HepG2 (cell line): ENCODE data around the gene STK11. TPM values are rescaled to one million over a fixed set of nuclear protein-coding genes. Genes with fewer than 3 reads are reported as not detected.
A peak's percentile ranks its signal among the peaks of the same experiment; 100 is the strongest.

Experiments used
- ATM ChIP-seq: fragments of 450-650 bp; IDR thresholded peaks from 2 replicates; pipeline ENCODE4 v1.7.1; 2017; ENCODE audit warnings: mild to moderate bottlenecking, borderline replicate concordance
- CBFB ChIP-seq: sonication (generic); formaldehyde crosslinking; IDR thresholded peaks from 2 replicates; pipeline ENCODE4 v1.4.0; 2020; ENCODE audit warnings: missing genetic modification reagents
- ETV5 ChIP-seq: IDR thresholded peaks from 2 replicates; pipeline ENCODE4 v1.6.1; 2018; ENCODE audit warnings: missing biosample characterization, missing genetic modification reagents, inconsistent platforms, borderline replicate concordance
- SAP130 ChIP-seq: IDR thresholded peaks from 2 replicates; pipeline ENCODE4 v1.6.1; 2016; ENCODE audit warnings: low read depth
- TBP ChIP-seq: sonication (generic); formaldehyde crosslinking; IDR thresholded peaks from 2 replicates; pipeline ENCODE4 v1.5.0; 2020; ENCODE audit warnings: missing genetic modification reagents
- THAP11 ChIP-seq: IDR thresholded peaks from 2 replicates; pipeline ENCODE4 v1.6.1; 2016; ENCODE audit warnings: missing biosample characterization, missing genetic modification reagents
- ZNF331 ChIP-seq: sonication (generic); formaldehyde crosslinking; IDR thresholded peaks from 2 replicates; pipeline ENCODE4 v1.4.0; 2020; ENCODE audit warnings: missing genetic modification reagents
- ZNF629 ChIP-seq: sonication (generic); formaldehyde crosslinking; conservative IDR thresholded peaks from 2 replicates; pipeline ENCODE4 v1.5.0; 2020; ENCODE audit warnings: missing genetic modification reagents
- ZNF7 ChIP-seq: IDR thresholded peaks from 2 replicates; pipeline ENCODE4 v1.6.1; 2016; ENCODE audit warnings: missing biosample characterization, missing genetic modification reagents
- polyA plus RNA-seq, 8 experiments: library from polyadenylated mRNA; depleted of rRNA in 3 of 8; stranded (reverse) in 7 of 8; unstranded in 1 of 8; fragments of >200 nt; fragmentation: Illumina TruSeq in 4 of 8; extraction: Trizol in 4 of 8; gene quantifications; 2 replicates each; pipeline versions ENCODE4 v1.2.1 to v1.2.3, GENCODE V29; 2011 to 2016; ENCODE audit warnings: low read depth in 4 of 8, missing spikeins in 1 of 8, mixed read lengths in 1 of 8; ENCODE audit not compliant: insufficient read depth in 1 of 8
- total RNA-seq, 5 experiments: library from RNA; depleted of rRNA; stranded (reverse); fragments of >200 nt; fragmentation: Illumina TruSeq; extraction: Trizol; gene quantifications; 2 replicates each; pipeline ENCODE4 v1.2.3, GENCODE V29; 2016; ENCODE audit warnings: low read depth in 1 of 5
- TF ChIP-seq, protein P1 (sequence below): sonication (generic); formaldehyde crosslinking; IDR thresholded peaks from 2 replicates; pipeline ENCODE4 v1.8.1; 2022; ENCODE audit warnings: low read depth, mild to moderate bottlenecking, missing genetic modification reagents
- TF ChIP-seq, protein P2 (sequence below): sonication (generic); formaldehyde crosslinking; IDR thresholded peaks from 2 replicates; pipeline ENCODE4 v1.4.0; 2020; ENCODE audit warnings: mild to moderate bottlenecking, missing genetic modification reagents, borderline replicate concordance
- TF ChIP-seq, protein P3 (sequence below): sonication (generic); formaldehyde crosslinking; IDR thresholded peaks from 2 replicates; pipeline ENCODE4 v1.5.0; 2020; ENCODE audit warnings: mild to moderate bottlenecking, missing genetic modification reagents, moderate library complexity
- TF ChIP-seq, protein P4 (sequence below): sonication (generic); formaldehyde crosslinking; IDR thresholded peaks from 2 replicates; pipeline ENCODE4 v1.4.0; 2020; ENCODE audit warnings: mild to moderate bottlenecking, missing genetic modification reagents
- TF ChIP-seq, protein P5 (sequence below): sonication (generic); formaldehyde crosslinking; IDR thresholded peaks from 2 replicates; pipeline ENCODE4 v1.4.0; 2020; ENCODE audit warnings: missing genetic modification reagents

Gene STK11
- total and polyA plus RNA-seq, 2 of the 13 experiments (the other 11 are each of a cell fraction or from before 2014, with no cell fraction given), result 27.5 to 43.6 TPM

DNA sequence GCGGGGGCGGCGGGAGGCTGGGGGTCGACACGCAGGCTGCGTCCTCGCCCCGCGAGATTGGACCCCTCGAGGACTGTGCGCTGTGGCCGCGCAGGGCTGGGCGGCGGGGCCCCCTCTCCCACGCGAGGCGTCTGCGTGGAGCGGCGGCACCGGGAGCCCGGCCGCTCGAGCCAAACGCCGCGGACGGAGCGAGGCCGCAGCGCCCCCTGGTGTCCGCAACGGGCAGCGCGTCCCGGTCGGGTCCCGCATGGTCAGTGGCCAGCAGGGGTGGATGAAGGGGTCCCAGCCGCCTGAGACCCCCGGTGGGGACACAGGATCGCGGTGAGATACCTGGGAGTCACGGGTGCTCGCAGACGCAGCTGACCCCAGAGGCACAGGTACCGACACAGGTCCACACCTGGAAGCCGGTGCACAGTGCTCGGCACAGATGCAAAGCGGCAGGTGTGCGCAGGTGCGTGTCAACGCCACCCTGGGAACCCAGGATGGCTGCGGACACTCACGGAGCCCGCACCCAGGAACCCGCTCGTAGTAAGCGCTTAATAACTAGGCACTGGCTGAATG, 61.4 kb downstream of the STK11 start (continued):
- TF ChIP-seq, protein P1, sequence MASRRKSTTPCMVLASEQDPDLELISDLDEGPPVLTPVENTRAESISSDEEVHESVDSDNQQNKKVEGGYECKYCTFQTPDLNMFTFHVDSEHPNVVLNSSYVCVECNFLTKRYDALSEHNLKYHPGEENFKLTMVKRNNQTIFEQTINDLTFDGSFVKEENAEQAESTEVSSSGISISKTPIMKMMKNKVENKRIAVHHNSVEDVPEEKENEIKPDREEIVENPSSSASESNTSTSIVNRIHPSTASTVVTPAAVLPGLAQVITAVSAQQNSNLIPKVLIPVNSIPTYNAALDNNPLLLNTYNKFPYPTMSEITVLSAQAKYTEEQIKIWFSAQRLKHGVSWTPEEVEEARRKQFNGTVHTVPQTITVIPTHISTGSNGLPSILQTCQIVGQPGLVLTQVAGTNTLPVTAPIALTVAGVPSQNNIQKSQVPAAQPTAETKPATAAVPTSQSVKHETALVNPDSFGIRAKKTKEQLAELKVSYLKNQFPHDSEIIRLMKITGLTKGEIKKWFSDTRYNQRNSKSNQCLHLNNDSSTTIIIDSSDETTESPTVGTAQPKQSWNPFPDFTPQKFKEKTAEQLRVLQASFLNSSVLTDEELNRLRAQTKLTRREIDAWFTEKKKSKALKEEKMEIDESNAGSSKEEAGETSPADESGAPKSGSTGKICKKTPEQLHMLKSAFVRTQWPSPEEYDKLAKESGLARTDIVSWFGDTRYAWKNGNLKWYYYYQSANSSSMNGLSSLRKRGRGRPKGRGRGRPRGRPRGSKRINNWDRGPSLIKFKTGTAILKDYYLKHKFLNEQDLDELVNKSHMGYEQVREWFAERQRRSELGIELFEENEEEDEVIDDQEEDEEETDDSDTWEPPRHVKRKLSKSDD, result no peak
- TF ChIP-seq, protein P2, sequence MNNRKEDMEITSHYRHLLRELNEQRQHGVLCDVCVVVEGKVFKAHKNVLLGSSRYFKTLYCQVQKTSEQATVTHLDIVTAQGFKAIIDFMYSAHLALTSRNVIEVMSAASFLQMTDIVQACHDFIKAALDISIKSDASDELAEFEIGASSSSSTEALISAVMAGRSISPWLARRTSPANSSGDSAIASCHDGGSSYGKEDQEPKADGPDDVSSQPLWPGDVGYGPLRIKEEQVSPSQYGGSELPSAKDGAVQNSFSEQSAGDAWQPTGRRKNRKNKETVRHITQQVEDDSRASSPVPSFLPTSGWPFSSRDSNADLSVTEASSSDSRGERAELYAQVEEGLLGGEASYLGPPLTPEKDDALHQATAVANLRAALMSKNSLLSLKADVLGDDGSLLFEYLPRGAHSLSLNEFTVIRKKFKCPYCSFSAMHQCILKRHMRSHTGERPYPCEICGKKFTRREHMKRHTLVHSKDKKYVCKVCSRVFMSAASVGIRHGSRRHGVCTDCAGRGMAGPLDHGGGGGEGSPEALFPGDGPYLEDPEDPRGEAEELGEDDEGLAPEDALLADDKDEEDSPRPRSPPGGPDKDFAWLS (CRISPR knock-in tag), result 0 out of 2 replicates have a peak, but pooled peaks have one; percentile 71
- TF ChIP-seq ETV5 (CRISPR knock-in tag) (no peak), THAP11 (CRISPR knock-in tag) (0 out of 2 replicates have a peak, but pooled peaks have one; percentile 12), ZNF629 (0 out of 2 replicates have a peak, but pooled peaks have one; percentile 2), ZNF7 (CRISPR knock-in tag) (no peak), TBP (no peak), ZNF331 (CRISPR knock-in tag) (peak; percentile 37; the same call in 1 of the 2 replicates), SAP130 (0 out of 2 replicates have a peak, but pooled peaks have one; percentile 44), CBFB (CRISPR knock-in tag) (no peak), ATM (no peak)
- TF ChIP-seq, protein P3, sequence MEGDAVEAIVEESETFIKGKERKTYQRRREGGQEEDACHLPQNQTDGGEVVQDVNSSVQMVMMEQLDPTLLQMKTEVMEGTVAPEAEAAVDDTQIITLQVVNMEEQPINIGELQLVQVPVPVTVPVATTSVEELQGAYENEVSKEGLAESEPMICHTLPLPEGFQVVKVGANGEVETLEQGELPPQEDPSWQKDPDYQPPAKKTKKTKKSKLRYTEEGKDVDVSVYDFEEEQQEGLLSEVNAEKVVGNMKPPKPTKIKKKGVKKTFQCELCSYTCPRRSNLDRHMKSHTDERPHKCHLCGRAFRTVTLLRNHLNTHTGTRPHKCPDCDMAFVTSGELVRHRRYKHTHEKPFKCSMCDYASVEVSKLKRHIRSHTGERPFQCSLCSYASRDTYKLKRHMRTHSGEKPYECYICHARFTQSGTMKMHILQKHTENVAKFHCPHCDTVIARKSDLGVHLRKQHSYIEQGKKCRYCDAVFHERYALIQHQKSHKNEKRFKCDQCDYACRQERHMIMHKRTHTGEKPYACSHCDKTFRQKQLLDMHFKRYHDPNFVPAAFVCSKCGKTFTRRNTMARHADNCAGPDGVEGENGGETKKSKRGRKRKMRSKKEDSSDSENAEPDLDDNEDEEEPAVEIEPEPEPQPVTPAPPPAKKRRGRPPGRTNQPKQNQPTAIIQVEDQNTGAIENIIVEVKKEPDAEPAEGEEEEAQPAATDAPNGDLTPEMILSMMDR (CRISPR knock-in tag), result peak; percentile 92
- TF ChIP-seq, protein P4, sequence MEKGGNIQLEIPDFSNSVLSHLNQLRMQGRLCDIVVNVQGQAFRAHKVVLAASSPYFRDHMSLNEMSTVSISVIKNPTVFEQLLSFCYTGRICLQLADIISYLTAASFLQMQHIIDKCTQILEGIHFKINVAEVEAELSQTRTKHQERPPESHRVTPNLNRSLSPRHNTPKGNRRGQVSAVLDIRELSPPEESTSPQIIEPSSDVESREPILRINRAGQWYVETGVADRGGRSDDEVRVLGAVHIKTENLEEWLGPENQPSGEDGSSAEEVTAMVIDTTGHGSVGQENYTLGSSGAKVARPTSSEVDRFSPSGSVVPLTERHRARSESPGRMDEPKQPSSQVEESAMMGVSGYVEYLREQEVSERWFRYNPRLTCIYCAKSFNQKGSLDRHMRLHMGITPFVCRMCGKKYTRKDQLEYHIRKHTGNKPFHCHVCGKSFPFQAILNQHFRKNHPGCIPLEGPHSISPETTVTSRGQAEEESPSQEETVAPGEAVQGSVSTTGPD (CRISPR knock-in tag), result no peak
- TF ChIP-seq, protein P5, sequence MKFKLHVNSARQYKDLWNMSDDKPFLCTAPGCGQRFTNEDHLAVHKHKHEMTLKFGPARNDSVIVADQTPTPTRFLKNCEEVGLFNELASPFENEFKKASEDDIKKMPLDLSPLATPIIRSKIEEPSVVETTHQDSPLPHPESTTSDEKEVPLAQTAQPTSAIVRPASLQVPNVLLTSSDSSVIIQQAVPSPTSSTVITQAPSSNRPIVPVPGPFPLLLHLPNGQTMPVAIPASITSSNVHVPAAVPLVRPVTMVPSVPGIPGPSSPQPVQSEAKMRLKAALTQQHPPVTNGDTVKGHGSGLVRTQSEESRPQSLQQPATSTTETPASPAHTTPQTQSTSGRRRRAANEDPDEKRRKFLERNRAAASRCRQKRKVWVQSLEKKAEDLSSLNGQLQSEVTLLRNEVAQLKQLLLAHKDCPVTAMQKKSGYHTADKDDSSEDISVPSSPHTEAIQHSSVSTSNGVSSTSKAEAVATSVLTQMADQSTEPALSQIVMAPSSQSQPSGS, result no peak
